ENCODE data around the gene POU6F2. TPM values are rescaled to one million over a fixed set of nuclear protein-coding genes. Genes with fewer than 3 reads are reported as not detected.

The POU6F2 gene
- total and polyA plus RNA-seq, 5 donors, result 0.81 to 3.4 (median 2.9) TPM

DNA sequence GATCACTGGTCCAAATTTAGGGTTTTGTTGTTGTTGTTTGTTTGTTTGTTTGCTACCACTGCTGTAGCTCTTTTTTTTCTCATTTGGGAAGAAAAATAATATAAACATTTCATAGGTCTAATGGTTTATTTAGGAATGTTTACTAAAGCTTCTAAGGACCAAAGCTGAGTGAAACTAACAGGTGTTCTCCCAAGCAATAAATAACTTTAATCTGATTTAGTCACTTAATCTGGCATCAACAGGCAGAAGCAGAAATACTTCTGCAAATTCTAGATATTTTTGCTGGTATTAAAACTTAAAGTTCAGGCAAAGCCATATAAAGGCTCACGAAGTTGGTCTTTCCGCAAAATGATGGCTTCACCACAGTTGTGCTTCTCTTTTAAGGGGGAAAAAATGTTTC is 444.0 kb downstream of the POU6F2 start:
- H3K4me1 ChIP-seq (ENCODE audit: control insufficient read depth, insufficient read depth, low read length), result no peaks in the 10 kb centered on the region
- intact Hi-C loops (cut with DNase I), result no loop called here
- no peak overlapping the region for H3K4me3 ChIP-seq (ENCODE audit: low read length)
- ATAC-seq, result no peak
- H3K27ac ChIP-seq (ENCODE audit: low read length), result no peak overlapping the region
- no peaks in the 10 kb centered on the region for H3K9me3 ChIP-seq (ENCODE audit: control insufficient read depth, low read length)
- no peaks in the 10 kb centered on the region for H3K27me3 ChIP-seq (ENCODE audit: control insufficient read depth, insufficient read depth)
- WGBS, result 86% methylated on average over 2 of the region's 2 CpGs
- DNase-seq, result no peak

DNA sequence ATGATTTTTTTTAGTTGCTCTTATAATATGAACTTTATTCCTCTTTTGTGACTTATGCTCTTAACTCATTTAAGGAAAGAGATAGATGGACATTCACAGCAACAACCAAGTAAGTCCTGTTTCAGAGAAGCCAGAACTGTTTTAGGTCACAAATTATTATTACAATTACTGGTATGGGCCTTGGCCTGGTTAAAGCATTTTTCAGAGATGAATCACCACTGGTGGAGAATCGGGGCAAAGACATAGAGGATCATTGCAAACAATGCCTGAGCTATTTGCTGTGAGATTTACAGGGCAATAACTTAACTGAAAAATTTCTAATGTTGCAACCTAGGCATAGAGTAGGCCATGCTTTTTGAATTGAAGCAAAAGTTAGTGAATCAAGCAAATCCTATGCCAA is 450.5 kb downstream of the POU6F2 start:
- 38% methylated on average over 1 of the region's 1 CpG for WGBS
- H3K4me3 ChIP-seq (ENCODE audit: low read length), result no peak overlapping the region
- intact Hi-C loops (cut with DNase I), result no loop called here
- no peaks in the 10 kb centered on the region for H3K9me3 ChIP-seq (ENCODE audit: control insufficient read depth, low read length)
- H3K4me1 ChIP-seq (ENCODE audit: control insufficient read depth, insufficient read depth, low read length), result no peaks in the 10 kb centered on the region
- no peaks in the 10 kb centered on the region for H3K27me3 ChIP-seq (ENCODE audit: control insufficient read depth, insufficient read depth)
- DNase-seq (no peak), ATAC-seq (no peak)
- H3K27ac ChIP-seq (ENCODE audit: low read length), result no peak overlapping the region

- DNase-seq (no peak), ATAC-seq (no peak)
- intact Hi-C loops (cut with DNase I), result no loop called here
- WGBS, result 84% methylated on average over 2 of the region's 2 CpGs
- no peak overlapping the region for H3K4me3 ChIP-seq (ENCODE audit: low read length)
- no peak overlapping the region for H3K27ac ChIP-seq (ENCODE audit: low read length)
- no peaks in the 10 kb centered on the region for H3K27me3 ChIP-seq (ENCODE audit: control insufficient read depth, insufficient read depth)
- H3K4me1 ChIP-seq (ENCODE audit: control insufficient read depth, insufficient read depth, low read length), result no peaks in the 10 kb centered on the region
- no peaks in the 10 kb centered on the region for H3K9me3 ChIP-seq (ENCODE audit: control insufficient read depth, low read length)
Observed at GRCh38 chr7:39429421-39429820, 451.7 kb downstream of the POU6F2 start.

GRCh38 chr7:39430441-39430840 is 452.7 kb downstream of the POU6F2 start:
- DNase-seq (no peak), ATAC-seq (no peak)
- no peak overlapping the region for H3K4me3 ChIP-seq (ENCODE audit: low read length)
- WGBS, result 80% methylated on average over 6 of the region's 6 CpGs
- H3K27ac ChIP-seq (ENCODE audit: low read length), result no peak overlapping the region
- intact Hi-C loops (cut with DNase I), result no loop called here
- H3K27me3 ChIP-seq (ENCODE audit: control insufficient read depth, insufficient read depth), result no peaks in the 10 kb centered on the region
- no peaks in the 10 kb centered on the region for H3K4me1 ChIP-seq (ENCODE audit: control insufficient read depth, insufficient read depth, low read length)
- no peaks in the 10 kb centered on the region for H3K9me3 ChIP-seq (ENCODE audit: control insufficient read depth, low read length)

GRCh38 chr7:39430909-39431641 is 453.4 kb downstream of the POU6F2 start:
- intact Hi-C loops (cut with DNase I), result no loop called here
- H3K9me3 ChIP-seq (ENCODE audit: control insufficient read depth, low read length), result no peaks in the 10 kb centered on the region
- DNase-seq (no peak), ATAC-seq (no peak)
- no peaks in the 10 kb centered on the region for H3K4me1 ChIP-seq (ENCODE audit: control insufficient read depth, insufficient read depth, low read length)
- no peaks in the 10 kb centered on the region for H3K27me3 ChIP-seq (ENCODE audit: control insufficient read depth, insufficient read depth)
- no peak overlapping the region for H3K27ac ChIP-seq (ENCODE audit: low read length)
- H3K4me3 ChIP-seq (ENCODE audit: low read length), result no peak overlapping the region
- WGBS, result 86% methylated on average over 8 of the region's 8 CpGs

DNA sequence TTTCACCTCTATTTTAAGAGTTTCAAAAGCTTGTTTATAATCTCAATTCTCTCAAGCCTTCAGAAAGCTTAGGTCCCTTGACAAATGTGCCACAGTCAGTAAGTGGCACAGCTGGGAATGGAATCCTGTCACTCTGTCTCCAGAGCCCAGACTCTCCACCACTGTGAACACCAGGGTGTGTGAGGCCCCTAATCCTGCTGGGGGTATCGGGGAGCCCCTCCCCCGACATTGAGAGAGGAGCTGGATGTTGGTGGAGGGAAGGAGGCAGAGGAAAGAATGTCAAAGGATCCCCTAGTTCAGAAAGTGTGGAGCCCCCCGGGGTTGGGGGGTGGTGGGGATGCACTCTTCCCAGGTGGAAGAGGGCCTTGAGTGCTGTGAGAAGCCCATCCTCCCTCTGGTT is 454.7 kb downstream of the POU6F2 start:
- H3K27me3 ChIP-seq (ENCODE audit: control insufficient read depth, insufficient read depth), result no peaks in the 10 kb centered on the region
- H3K9me3 ChIP-seq (ENCODE audit: control insufficient read depth, low read length), result no peaks in the 10 kb centered on the region
- 69% methylated on average over 3 of the region's 3 CpGs for WGBS
- no peak for DNase-seq
- H3K4me3 ChIP-seq (ENCODE audit: low read length), result no peak overlapping the region
- intact Hi-C loops (cut with DNase I), result no loop called here
- H3K27ac ChIP-seq (ENCODE audit: low read length), result no peak overlapping the region
- no peaks in the 10 kb centered on the region for H3K4me1 ChIP-seq (ENCODE audit: control insufficient read depth, insufficient read depth, low read length)
- ATAC-seq, result no peak

- intact Hi-C loops (cut with DNase I), result no loop called here
- Histone ChIP-seq H3K27me3 (ENCODE audit: control insufficient read depth, insufficient read depth) (no peaks in the 10 kb centered on the region), H3K4me1 (ENCODE audit: control insufficient read depth, insufficient read depth, low read length) (no peaks in the 10 kb centered on the region), H3K4me3 (ENCODE audit: low read length) (no peak overlapping the region), H3K27ac (ENCODE audit: low read length) (no peak overlapping the region), H3K9me3 (ENCODE audit: control insufficient read depth, low read length) (no peaks in the 10 kb centered on the region)
- ATAC-seq, result no peak
- 75% methylated on average over 13 of the region's 13 CpGs for WGBS
- no peak for DNase-seq
Observed at GRCh38 chr7:39432807-39433416, 455.2 kb downstream of the POU6F2 start.

DNA sequence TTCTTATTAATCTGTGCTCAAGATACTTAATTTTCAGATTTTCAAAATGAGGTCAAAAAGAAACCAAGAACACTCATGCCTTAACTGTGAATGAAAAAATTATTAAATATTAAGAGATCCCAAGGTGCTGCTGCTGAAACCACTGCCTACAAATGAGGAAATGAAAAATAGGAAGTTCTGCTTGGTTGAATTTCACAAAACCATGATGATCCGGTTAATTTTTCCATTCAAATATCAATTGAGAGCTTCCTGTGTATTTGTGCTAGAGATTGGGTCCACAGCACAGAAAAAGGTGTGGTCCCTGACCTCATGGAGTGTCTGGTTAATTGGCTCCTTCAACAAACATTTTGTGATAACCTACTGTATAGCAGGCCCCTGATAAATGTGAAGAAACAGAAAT is 455.8 kb downstream of the POU6F2 start:
- no peaks in the 10 kb centered on the region for H3K9me3 ChIP-seq (ENCODE audit: control insufficient read depth, low read length)
- intact Hi-C loops (cut with DNase I), result no loop called here
- no peaks in the 10 kb centered on the region for H3K4me1 ChIP-seq (ENCODE audit: control insufficient read depth, insufficient read depth, low read length)
- no peak overlapping the region for H3K4me3 ChIP-seq (ENCODE audit: low read length)
- H3K27ac ChIP-seq (ENCODE audit: low read length), result no peak overlapping the region
- ATAC-seq (no peak), DNase-seq (no peak)
- 53% methylated on average over 1 of the region's 1 CpG for WGBS
- H3K27me3 ChIP-seq (ENCODE audit: control insufficient read depth, insufficient read depth), result no peaks in the 10 kb centered on the region

DNA sequence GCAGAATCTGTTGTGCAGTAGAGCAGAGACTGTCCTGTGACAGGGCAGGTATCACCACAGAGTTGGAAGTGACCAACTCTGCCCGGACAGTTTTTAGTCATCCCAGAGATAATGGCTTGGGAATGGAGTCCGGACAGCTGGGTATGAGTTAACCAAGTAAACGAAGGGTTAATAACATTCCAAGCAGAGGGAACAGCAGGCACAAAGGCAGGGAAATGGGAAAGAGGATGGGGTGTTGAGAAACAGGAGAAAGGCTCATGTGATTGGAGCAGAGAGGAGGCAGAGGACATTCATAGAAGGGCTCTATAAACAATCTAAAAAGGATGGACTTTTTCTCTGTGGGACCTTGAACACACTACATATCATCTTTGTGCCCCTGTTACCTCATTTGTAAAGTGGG is 456.3 kb downstream of the POU6F2 start:
- Histone ChIP-seq H3K27me3 (ENCODE audit: control insufficient read depth, insufficient read depth) (no peaks in the 10 kb centered on the region), H3K4me3 (ENCODE audit: low read length) (no peak overlapping the region), H3K27ac (ENCODE audit: low read length) (no peak overlapping the region), H3K9me3 (ENCODE audit: control insufficient read depth, low read length) (no peaks in the 10 kb centered on the region), H3K4me1 (ENCODE audit: control insufficient read depth, insufficient read depth, low read length) (no peaks in the 10 kb centered on the region)
- intact Hi-C loops (cut with DNase I), result no loop called here
- WGBS, result 36% methylated on average over 3 of the region's 3 CpGs
- DNase-seq (no peak), ATAC-seq (no peak)

DNA sequence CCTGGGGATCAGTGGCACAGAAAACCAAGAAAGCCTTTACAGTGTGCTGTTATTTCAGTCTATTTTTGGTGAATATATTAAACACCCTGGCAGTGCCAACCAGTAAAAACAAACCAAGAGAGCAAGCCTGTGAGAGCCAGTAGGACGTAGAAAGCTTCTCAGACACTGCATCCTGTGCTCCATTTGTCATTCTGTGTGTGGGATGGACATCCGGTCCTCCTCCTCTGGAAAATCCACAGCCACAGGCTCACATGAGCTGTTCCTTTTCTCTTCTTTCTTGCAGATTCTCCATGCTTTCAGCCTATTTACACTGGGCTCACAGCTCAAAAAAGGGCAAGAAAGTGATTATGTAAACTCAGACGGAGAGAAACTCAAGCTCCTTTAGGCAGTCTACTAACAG is 468.8 kb downstream of the POU6F2 start:
- Histone ChIP-seq H3K27ac (ENCODE audit: low read length) (no peak overlapping the region), H3K4me1 (ENCODE audit: control insufficient read depth, insufficient read depth, low read length) (no peaks in the 10 kb centered on the region), H3K9me3 (ENCODE audit: control insufficient read depth, low read length) (no peaks in the 10 kb centered on the region), H3K4me3 (ENCODE audit: low read length) (no peak overlapping the region), H3K27me3 (ENCODE audit: control insufficient read depth, insufficient read depth) (no peaks in the 10 kb centered on the region)
- DNase-seq (no peak), ATAC-seq (no peak)
- intact Hi-C loops (cut with DNase I), result no loop called here
- WGBS, result 64% methylated on average over 3 of the region's 3 CpGs

GRCh38 chr7:39451901-39452300 is 474.2 kb downstream of the POU6F2 start:
- ATAC-seq (no peak), DNase-seq (no peak)
- Histone ChIP-seq H3K9me3 (ENCODE audit: control insufficient read depth, low read length) (no peaks in the 10 kb centered on the region), H3K27ac (ENCODE audit: low read length) (no peak overlapping the region), H3K4me1 (ENCODE audit: control insufficient read depth, insufficient read depth, low read length) (no peaks in the 10 kb centered on the region), H3K4me3 (ENCODE audit: low read length) (no peak overlapping the region), H3K27me3 (ENCODE audit: control insufficient read depth, insufficient read depth) (no peaks in the 10 kb centered on the region)
- intact Hi-C loops (cut with DNase I), result no loop called here
- WGBS, result 61% methylated on average over 3 of the region's 3 CpGs

Data from right cardiac atrium (tissue), 5 donors.